ENCODE results near the gene TREM2.

The TREM2 gene

DNA sequence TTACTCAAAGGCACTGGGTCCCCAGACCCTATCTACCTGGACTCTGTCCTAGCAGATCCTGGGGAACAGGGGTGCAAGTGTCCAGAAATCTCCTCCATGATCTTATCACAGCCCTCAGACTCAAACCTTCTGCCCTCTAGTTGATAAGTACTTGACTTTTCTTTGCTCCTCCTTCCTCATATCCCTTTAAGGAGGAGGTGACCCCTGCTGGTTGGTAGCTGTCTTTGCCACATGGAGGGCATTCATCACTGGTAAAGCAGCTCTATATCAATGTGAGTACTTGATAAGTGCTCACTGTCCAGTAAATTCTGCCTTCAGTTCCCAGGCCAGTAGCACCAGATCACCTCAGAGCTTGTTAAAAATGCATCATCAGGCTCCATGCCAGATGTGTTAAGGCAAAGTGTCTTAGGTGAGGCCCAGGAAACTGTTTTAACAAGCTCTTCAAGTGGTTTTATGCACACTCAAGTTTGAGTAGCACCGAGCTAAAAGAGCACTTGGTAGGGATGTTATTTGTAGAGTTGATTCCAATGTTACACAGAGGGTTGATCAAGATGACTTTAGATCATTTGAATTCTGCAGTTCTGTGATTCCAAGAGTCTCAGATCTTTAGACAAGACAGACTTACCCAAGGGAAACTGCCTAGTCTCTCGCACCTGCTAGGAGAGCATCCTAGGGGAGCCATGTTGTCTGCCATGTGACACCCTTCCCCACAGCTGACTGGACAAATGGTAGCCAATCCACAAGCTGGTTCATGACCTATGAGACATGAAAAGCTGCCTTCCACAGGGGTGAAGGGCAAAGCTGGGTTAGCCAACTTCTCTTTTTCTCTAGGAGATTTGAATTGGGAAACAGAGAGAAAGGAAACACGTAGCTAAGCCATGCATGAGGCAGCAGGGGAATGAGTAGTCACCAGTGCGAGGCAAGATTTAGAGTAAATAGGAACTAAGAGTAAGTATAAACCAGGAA lies 19.4 kb upstream of the TREM2 start:
- no peaks in the 10 kb centered on the region for H3K36me3 ChIP-seq (ENCODE audit: control insufficient read depth in 1 of 2, insufficient read depth in 2 of 2, low read length in 2 of 2)
- H3K27ac ChIP-seq (ENCODE audit: low read depth, low read length), result no peak overlapping the region
- no peak overlapping the region for H3K9ac ChIP-seq (ENCODE audit: low read depth in 1 of 2, low read length in 2 of 2)
- no peak overlapping the region for H3K4me3 ChIP-seq (ENCODE audit: low read depth in 1 of 2, low read length in 2 of 2)
- no peaks in the 10 kb centered on the region for H3K4me1 ChIP-seq (ENCODE audit: control insufficient read depth in 1 of 2, insufficient read depth in 2 of 2, low read length in 2 of 2)
- no peaks in the 10 kb centered on the region for H3K27me3 ChIP-seq (ENCODE audit: control insufficient read depth in 1 of 2, insufficient read depth in 2 of 2, low read length in 2 of 2)
- H3K9me3 ChIP-seq (ENCODE audit: control insufficient read depth in 1 of 2, low read length in 2 of 2), result no peaks in the 10 kb centered on the region

GRCh38 chr6:41181566-41181965 lies 18.6 kb upstream of the TREM2 start:
- H3K9ac ChIP-seq (ENCODE audit: low read depth in 1 of 2, low read length in 2 of 2), result no peak overlapping the region
- H3K4me1 ChIP-seq (ENCODE audit: control insufficient read depth in 1 of 2, insufficient read depth in 2 of 2, low read length in 2 of 2), result no peaks in the 10 kb centered on the region
- no peaks in the 10 kb centered on the region for H3K36me3 ChIP-seq (ENCODE audit: control insufficient read depth in 1 of 2, insufficient read depth in 2 of 2, low read length in 2 of 2)
- no peaks in the 10 kb centered on the region for H3K27me3 ChIP-seq (ENCODE audit: control insufficient read depth in 1 of 2, insufficient read depth in 2 of 2, low read length in 2 of 2)
- no peak overlapping the region for H3K27ac ChIP-seq (ENCODE audit: low read depth, low read length)
- H3K4me3 ChIP-seq (ENCODE audit: low read depth in 1 of 2, low read length in 2 of 2), result no peak overlapping the region
- no peaks in the 10 kb centered on the region for H3K9me3 ChIP-seq (ENCODE audit: control insufficient read depth in 1 of 2, low read length in 2 of 2)

DNA sequence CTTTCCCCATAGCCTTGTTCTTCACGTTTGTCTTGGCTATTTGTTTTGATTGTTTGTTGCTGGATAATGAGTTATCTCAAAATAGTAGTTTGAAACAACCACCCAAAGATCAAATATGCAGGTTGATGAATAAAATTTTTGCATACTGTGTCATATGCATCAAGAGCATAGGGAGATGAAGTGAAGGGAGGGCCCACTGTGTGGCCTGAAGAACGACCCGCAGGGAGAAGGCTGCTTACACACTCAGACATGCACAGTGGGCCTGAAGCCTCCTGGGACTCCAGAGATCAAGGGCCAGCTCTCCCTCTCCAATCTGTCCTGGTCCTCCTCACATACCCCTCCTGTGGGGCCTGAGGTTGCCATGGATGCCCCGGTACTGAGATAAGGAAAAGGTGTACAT lies 16.2 kb upstream of the TREM2 start:
- H3K4me1 ChIP-seq (ENCODE audit: control insufficient read depth in 1 of 2, insufficient read depth in 2 of 2, low read length in 2 of 2), result no peaks in the 10 kb centered on the region
- H3K9me3 ChIP-seq (ENCODE audit: control insufficient read depth in 1 of 2, low read length in 2 of 2), result no peaks in the 10 kb centered on the region
- no peak overlapping the region for H3K4me3 ChIP-seq (ENCODE audit: low read depth in 1 of 2, low read length in 2 of 2)
- H3K36me3 ChIP-seq (ENCODE audit: control insufficient read depth in 1 of 2, insufficient read depth in 2 of 2, low read length in 2 of 2), result no peaks in the 10 kb centered on the region
- H3K27ac ChIP-seq (ENCODE audit: low read depth, low read length), result no peak overlapping the region
- no peaks in the 10 kb centered on the region for H3K27me3 ChIP-seq (ENCODE audit: control insufficient read depth in 1 of 2, insufficient read depth in 2 of 2, low read length in 2 of 2)
- H3K9ac ChIP-seq (ENCODE audit: low read depth in 1 of 2, low read length in 2 of 2), result no peak overlapping the region

- Histone ChIP-seq H3K4me3 (ENCODE audit: low read depth in 1 of 2, low read length in 2 of 2) (no peak overlapping the region), H3K27ac (ENCODE audit: low read depth, low read length) (no peak overlapping the region), H3K4me1 (ENCODE audit: control insufficient read depth in 1 of 2, insufficient read depth in 2 of 2, low read length in 2 of 2) (no peaks in the 10 kb centered on the region), H3K9ac (ENCODE audit: low read depth in 1 of 2, low read length in 2 of 2) (no peak overlapping the region), H3K36me3 (ENCODE audit: control insufficient read depth in 1 of 2, insufficient read depth in 2 of 2, low read length in 2 of 2) (no peaks in the 10 kb centered on the region), H3K27me3 (ENCODE audit: control insufficient read depth in 1 of 2, insufficient read depth in 2 of 2, low read length in 2 of 2) (no peaks in the 10 kb centered on the region), H3K9me3 (ENCODE audit: control insufficient read depth in 1 of 2, low read length in 2 of 2) (no peaks in the 10 kb centered on the region)
Measured at GRCh38 chr6:41177695-41178094, 14.8 kb upstream of the TREM2 start.

DNA sequence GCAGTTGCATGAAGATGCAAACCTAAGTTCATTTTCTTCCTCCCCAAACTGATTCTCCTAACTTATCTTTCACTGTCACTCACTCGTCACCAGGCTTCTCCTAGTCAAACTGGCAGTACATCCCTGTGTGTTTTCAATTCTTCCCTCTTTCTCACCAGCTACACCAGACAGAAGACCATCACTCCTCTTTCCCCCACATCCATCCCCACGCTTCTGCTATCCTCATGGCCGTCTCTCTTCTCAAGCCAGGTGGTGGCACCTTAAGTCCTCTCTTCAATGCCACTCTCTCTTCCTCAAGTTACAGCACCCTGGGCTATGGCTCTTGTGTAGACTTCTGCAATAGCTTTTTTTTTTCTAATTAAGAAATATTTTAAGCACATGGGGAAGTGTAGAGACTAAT lies 14.4 kb upstream of the TREM2 start:
- Histone ChIP-seq H3K4me1 (ENCODE audit: control insufficient read depth in 1 of 2, insufficient read depth in 2 of 2, low read length in 2 of 2) (no peaks in the 10 kb centered on the region), H3K4me3 (ENCODE audit: low read depth in 1 of 2, low read length in 2 of 2) (no peak overlapping the region), H3K9me3 (ENCODE audit: control insufficient read depth in 1 of 2, low read length in 2 of 2) (no peaks in the 10 kb centered on the region), H3K36me3 (ENCODE audit: control insufficient read depth in 1 of 2, insufficient read depth in 2 of 2, low read length in 2 of 2) (no peaks in the 10 kb centered on the region), H3K27ac (ENCODE audit: low read depth, low read length) (no peak overlapping the region), H3K9ac (ENCODE audit: low read depth in 1 of 2, low read length in 2 of 2) (no peak overlapping the region), H3K27me3 (ENCODE audit: control insufficient read depth in 1 of 2, insufficient read depth in 2 of 2, low read length in 2 of 2) (no peaks in the 10 kb centered on the region)

DNA sequence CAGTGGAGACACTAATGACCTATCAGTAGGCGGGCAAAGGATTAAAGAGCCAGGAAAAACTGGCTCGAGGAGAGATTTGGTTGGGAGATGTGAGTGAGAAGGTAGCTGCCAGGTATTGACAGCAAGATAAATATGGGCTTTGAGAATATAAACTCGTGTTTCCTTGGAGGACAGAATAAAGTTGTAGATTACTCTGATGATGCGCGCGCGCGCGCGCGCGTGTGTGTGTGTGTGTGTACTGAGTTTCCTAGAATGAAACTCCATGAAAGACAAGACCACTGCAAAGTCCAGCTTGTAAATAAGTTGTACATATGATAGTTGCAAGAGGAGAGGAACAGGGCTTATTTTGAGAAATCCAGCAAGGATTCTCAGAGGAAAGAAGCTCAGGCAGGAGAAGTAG lies 13.3 kb upstream of the TREM2 start:
- H3K27ac ChIP-seq (ENCODE audit: low read depth, low read length), result no peak overlapping the region
- H3K9ac ChIP-seq (ENCODE audit: low read depth in 1 of 2, low read length in 2 of 2), result no peak overlapping the region

GRCh38 chr6:41175084-41175483 lies 12.2 kb upstream of the TREM2 start:
- Histone ChIP-seq H3K9me3 (ENCODE audit: control insufficient read depth in 1 of 2, low read length in 2 of 2) (no peaks in the 10 kb centered on the region), H3K9ac (ENCODE audit: low read depth in 1 of 2, low read length in 2 of 2) (no peak overlapping the region), H3K4me3 (ENCODE audit: low read depth in 1 of 2, low read length in 2 of 2) (no peak overlapping the region), H3K36me3 (ENCODE audit: control insufficient read depth in 1 of 2, insufficient read depth in 2 of 2, low read length in 2 of 2) (no peaks in the 10 kb centered on the region), H3K4me1 (ENCODE audit: control insufficient read depth in 1 of 2, insufficient read depth in 2 of 2, low read length in 2 of 2) (no peaks in the 10 kb centered on the region), H3K27me3 (ENCODE audit: control insufficient read depth in 1 of 2, insufficient read depth in 2 of 2, low read length in 2 of 2) (no peaks in the 10 kb centered on the region), H3K27ac (ENCODE audit: low read depth, low read length) (no peak overlapping the region)

More for the DNA sequence above, 13.3 kb upstream of the TREM2 start:
- Histone ChIP-seq H3K9me3 (ENCODE audit: control insufficient read depth in 1 of 2, low read length in 2 of 2) (no peaks in the 10 kb centered on the region), H3K36me3 (ENCODE audit: control insufficient read depth in 1 of 2, insufficient read depth in 2 of 2, low read length in 2 of 2) (no peaks in the 10 kb centered on the region), H3K27me3 (ENCODE audit: control insufficient read depth in 1 of 2, insufficient read depth in 2 of 2, low read length in 2 of 2) (no peaks in the 10 kb centered on the region), H3K4me1 (ENCODE audit: control insufficient read depth in 1 of 2, insufficient read depth in 2 of 2, low read length in 2 of 2) (no peaks in the 10 kb centered on the region), H3K4me3 (ENCODE audit: low read depth in 1 of 2, low read length in 2 of 2) (no peak overlapping the region)

DNA sequence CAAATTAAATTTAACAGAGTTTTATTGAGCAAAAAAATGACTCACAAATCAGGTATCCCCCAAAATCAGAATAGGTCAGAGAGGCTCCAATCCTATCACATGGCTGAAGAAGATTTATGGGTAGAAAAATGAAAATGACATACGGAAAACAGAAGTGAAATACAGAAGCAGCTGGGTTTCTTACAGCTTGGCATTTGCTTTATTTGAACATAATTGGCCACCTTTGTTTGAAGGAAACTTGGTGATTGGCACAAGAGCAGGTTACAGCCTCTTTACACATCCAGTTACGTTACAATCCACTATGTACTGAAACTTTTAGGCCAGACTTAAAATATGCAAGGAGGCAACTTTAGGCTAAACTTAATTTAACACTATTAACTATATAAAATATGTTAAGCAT lies 11.7 kb upstream of the TREM2 start:
- no peaks in the 10 kb centered on the region for H3K9me3 ChIP-seq (ENCODE audit: control insufficient read depth in 1 of 2, low read length in 2 of 2)
- H3K4me1 ChIP-seq (ENCODE audit: control insufficient read depth in 1 of 2, insufficient read depth in 2 of 2, low read length in 2 of 2), result no peaks in the 10 kb centered on the region
- H3K9ac ChIP-seq (ENCODE audit: low read depth in 1 of 2, low read length in 2 of 2), result no peak overlapping the region
- no peak overlapping the region for H3K27ac ChIP-seq (ENCODE audit: low read depth, low read length)
- no peaks in the 10 kb centered on the region for H3K27me3 ChIP-seq (ENCODE audit: control insufficient read depth in 1 of 2, insufficient read depth in 2 of 2, low read length in 2 of 2)
- no peaks in the 10 kb centered on the region for H3K36me3 ChIP-seq (ENCODE audit: control insufficient read depth in 1 of 2, insufficient read depth in 2 of 2, low read length in 2 of 2)
- no peak overlapping the region for H3K4me3 ChIP-seq (ENCODE audit: low read depth in 1 of 2, low read length in 2 of 2)

DNA sequence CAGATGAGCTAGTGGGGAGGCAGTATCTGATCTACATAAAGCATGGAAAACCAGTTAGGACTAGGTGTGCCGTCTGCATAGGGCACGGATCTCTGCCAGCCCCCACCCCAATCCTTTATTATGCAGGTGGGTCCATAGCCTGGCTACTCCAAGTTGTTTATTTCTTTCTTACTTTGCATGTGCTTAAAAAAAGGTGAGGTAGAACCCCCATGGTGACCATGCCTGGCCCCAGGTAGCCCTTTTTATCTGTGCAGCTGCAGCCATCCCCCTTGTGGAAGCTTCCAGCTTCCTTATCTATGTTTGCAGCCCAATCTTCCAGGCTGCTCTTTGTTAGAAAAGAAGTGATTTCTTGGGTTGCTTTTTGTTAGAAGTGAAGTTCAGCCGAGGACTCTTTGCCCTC lies 9.0 kb upstream of the TREM2 start:
- no peak overlapping the region for H3K4me3 ChIP-seq (ENCODE audit: low read depth in 1 of 2, low read length in 2 of 2)
- no peaks in the 10 kb centered on the region for H3K9me3 ChIP-seq (ENCODE audit: control insufficient read depth in 1 of 2, low read length in 2 of 2)
- H3K27ac ChIP-seq (ENCODE audit: low read depth, low read length), result no peak overlapping the region
- no peak overlapping the region for H3K9ac ChIP-seq (ENCODE audit: low read depth in 1 of 2, low read length in 2 of 2)
- peaks cover 0 to 3% of the 10 kb centered on the region in 2 donors for H3K27me3 ChIP-seq (ENCODE audit: control insufficient read depth in 1 of 2, insufficient read depth in 2 of 2, low read length in 2 of 2)
- no peaks in the 10 kb centered on the region for H3K36me3 ChIP-seq (ENCODE audit: control insufficient read depth in 1 of 2, insufficient read depth in 2 of 2, low read length in 2 of 2)
- no peaks in the 10 kb centered on the region for H3K4me1 ChIP-seq (ENCODE audit: control insufficient read depth in 1 of 2, insufficient read depth in 2 of 2, low read length in 2 of 2)

GRCh38 chr6:41170547-41171160 lies 7.7 kb upstream of the TREM2 start:
- H3K36me3 ChIP-seq (ENCODE audit: control insufficient read depth in 1 of 2, insufficient read depth in 2 of 2, low read length in 2 of 2), result no peaks in the 10 kb centered on the region
- no peak overlapping the region for H3K9ac ChIP-seq (ENCODE audit: low read depth in 1 of 2, low read length in 2 of 2)
- no peak overlapping the region for H3K4me3 ChIP-seq (ENCODE audit: low read depth in 1 of 2, low read length in 2 of 2)
- H3K4me1 ChIP-seq (ENCODE audit: control insufficient read depth in 1 of 2, insufficient read depth in 2 of 2, low read length in 2 of 2), result no peaks in the 10 kb centered on the region
- H3K9me3 ChIP-seq (ENCODE audit: control insufficient read depth in 1 of 2, low read length in 2 of 2), result no peaks in the 10 kb centered on the region
- H3K27me3 ChIP-seq (ENCODE audit: control insufficient read depth in 1 of 2, insufficient read depth in 2 of 2, low read length in 2 of 2), result peaks cover 0 to 4% of the 10 kb centered on the region in 2 donors
- H3K27ac ChIP-seq (ENCODE audit: low read depth, low read length), result no peak overlapping the region
